Neural crest cell (in vitro differentiated cells): ENCODE measurements around the gene RGL2. TPM values are rescaled to one million over a fixed set of nuclear protein-coding genes. Genes with fewer than 3 reads are reported as not detected.

Source experiments
- DNase-seq: peaks from one replicate; pipeline ENCODE4 v3.0.0; 2021; ENCODE audit warnings: low read depth, mixed read lengths, low spot score
- H3K27ac Mint-ChIP-seq: one replicate; pipeline ENCODE4 v1.8.0; 2021; ENCODE audit warnings: mild to moderate bottlenecking, mixed read lengths; ENCODE audit not compliant: unreplicated experiment
- H3K27me3 Mint-ChIP-seq: 2 replicates; pipeline ENCODE4 v1.8.0; 2021; ENCODE audit warnings: low read depth, mild to moderate bottlenecking, mixed read lengths
- H3K36me3 Mint-ChIP-seq: 2 replicates; pipeline ENCODE4 v1.8.0; 2021; ENCODE audit warnings: low read depth, mild to moderate bottlenecking, mixed read lengths
- H3K4me1 Mint-ChIP-seq: 2 replicates; pipeline ENCODE4 v1.8.0; 2021; ENCODE audit warnings: mixed read lengths
- H3K4me3 Mint-ChIP-seq: one replicate; pipeline ENCODE4 v1.8.0; 2021; ENCODE audit warnings: mild to moderate bottlenecking, mixed read lengths
- H3K9me3 Mint-ChIP-seq: 2 replicates; pipeline ENCODE4 v1.8.0; 2021; ENCODE audit warnings: mixed read lengths
- microRNA-seq: library from miRNA; unstranded; fragments of <30 nt; microRNA quantifications from one replicate; pipeline ENCODE4, GENCODE V29; 2020
- total RNA-seq: library from RNA; stranded (reverse); gene quantifications from 2 replicates; pipeline ENCODE4 v1.2.1, GENCODE V29; 2021
- TF ChIP-seq, protein P1 (sequence below): fragments of 200-600 bp; sonication (generic); conservative IDR thresholded peaks from 2 replicates; pipeline ENCODE4 v1.5.0; 2021; ENCODE audit warnings: antibody characterized with exemption, mild to moderate bottlenecking

Gene RGL2
- total RNA-seq, 1 donor from 2014 or later, result 56.0 TPM

DNA sequence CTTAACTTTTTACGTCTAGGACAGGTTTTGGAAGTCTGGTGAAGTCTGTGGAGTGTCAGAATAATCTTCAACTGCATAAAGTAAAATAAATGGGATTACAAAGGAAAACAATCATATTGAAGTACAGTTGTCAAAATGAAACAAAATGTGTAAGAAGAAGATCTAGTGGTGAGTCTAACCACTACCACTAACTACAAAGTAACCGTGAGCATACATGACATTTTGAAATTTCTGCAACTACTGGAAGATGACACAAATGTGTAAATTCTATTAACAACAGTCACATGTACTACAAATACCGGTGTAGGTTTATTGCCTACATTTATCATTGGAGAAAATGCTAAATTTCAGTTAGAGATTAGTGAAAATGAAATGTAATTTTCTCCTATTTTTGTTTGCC is 56.8 kb downstream of the RGL2 start:
- DNase-seq, result no peak
- TF ChIP-seq, protein P1, sequence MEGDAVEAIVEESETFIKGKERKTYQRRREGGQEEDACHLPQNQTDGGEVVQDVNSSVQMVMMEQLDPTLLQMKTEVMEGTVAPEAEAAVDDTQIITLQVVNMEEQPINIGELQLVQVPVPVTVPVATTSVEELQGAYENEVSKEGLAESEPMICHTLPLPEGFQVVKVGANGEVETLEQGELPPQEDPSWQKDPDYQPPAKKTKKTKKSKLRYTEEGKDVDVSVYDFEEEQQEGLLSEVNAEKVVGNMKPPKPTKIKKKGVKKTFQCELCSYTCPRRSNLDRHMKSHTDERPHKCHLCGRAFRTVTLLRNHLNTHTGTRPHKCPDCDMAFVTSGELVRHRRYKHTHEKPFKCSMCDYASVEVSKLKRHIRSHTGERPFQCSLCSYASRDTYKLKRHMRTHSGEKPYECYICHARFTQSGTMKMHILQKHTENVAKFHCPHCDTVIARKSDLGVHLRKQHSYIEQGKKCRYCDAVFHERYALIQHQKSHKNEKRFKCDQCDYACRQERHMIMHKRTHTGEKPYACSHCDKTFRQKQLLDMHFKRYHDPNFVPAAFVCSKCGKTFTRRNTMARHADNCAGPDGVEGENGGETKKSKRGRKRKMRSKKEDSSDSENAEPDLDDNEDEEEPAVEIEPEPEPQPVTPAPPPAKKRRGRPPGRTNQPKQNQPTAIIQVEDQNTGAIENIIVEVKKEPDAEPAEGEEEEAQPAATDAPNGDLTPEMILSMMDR, result no peak
- H3K27me3 Mint-ChIP-seq, result peaks cover 54% of the 10 kb centered on the region
- H3K36me3 Mint-ChIP-seq, result no peaks in the 10 kb centered on the region
- no peaks in the 10 kb centered on the region for H3K9me3 Mint-ChIP-seq
- H3K4me1 Mint-ChIP-seq, result no peaks in the 10 kb centered on the region
- H3K27ac Mint-ChIP-seq, result no peak overlapping the region
- H3K4me3 Mint-ChIP-seq, result no peak overlapping the region

Small RNA genes within 50 kb of the gene (microRNA-seq; reads per million reads assigned to microRNA genes)
- gene MIR6834 (not detected), gene MIR6873 (not detected)

Other genes with a start within 250 kb of the RGL2 start
- gene HLA-DPA1, start 225.3 kb downstream of the RGL2 start, total RNA-seq, result 1.8 and 3.4 TPM in 2 replicates
- 18.7 and 20.4 TPM in 2 replicates for gene HLA-DPB1, start 223.0 kb downstream of the RGL2 start, total RNA-seq
- gene COL11A2, start 106.5 kb downstream of the RGL2 start, total RNA-seq, result 4.2 and 5.9 TPM in 2 replicates
- 31.8 and 33.1 TPM in 2 replicates for gene RXRB, start 98.3 kb downstream of the RGL2 start, total RNA-seq
- 95.7 and 103 TPM in 2 replicates for gene SLC39A7, start 98.1 kb downstream of the RGL2 start, total RNA-seq
- gene HSD17B8, start 94.3 kb downstream of the RGL2 start, total RNA-seq, result 3.3 and 4.4 TPM in 2 replicates
- 61.2 and 61.7 TPM in 2 replicates for gene RING1, start 90.4 kb downstream of the RGL2 start, total RNA-seq
- gene VPS52, start 27.1 kb downstream of the RGL2 start, total RNA-seq, result 53.2 and 57.3 TPM in 2 replicates
- gene RPS18, start 26.9 kb downstream of the RGL2 start, total RNA-seq, result 2,299 and 2,407 TPM in 2 replicates
- gene B3GALT4, start 21.8 kb downstream of the RGL2 start, total RNA-seq, result 2.0 and 2.8 TPM in 2 replicates
- 54.5 and 60.6 TPM in 2 replicates for gene WDR46, start 9.7 kb downstream of the RGL2 start, total RNA-seq
- 54.9 and 61.4 TPM in 2 replicates for gene PFDN6, start 9.3 kb downstream of the RGL2 start, total RNA-seq
- gene TAPBP, start 15.1 kb upstream of the RGL2 start, total RNA-seq, result 15.4 and 16.2 TPM in 2 replicates
- gene ZBTB22, start 18.8 kb upstream of the RGL2 start, total RNA-seq, result 23.0 and 23.4 TPM in 2 replicates
- 85.0 and 88.2 TPM in 2 replicates for gene DAXX, start 24.0 kb upstream of the RGL2 start, total RNA-seq
- gene KIFC1, start 92.9 kb upstream of the RGL2 start, total RNA-seq, result 123 and 124 TPM in 2 replicates
- 63.5 and 70.5 TPM in 2 replicates for gene PHF1, start 112.1 kb upstream of the RGL2 start, total RNA-seq
- 319 and 326 TPM in 2 replicates for gene CUTA, start 119.2 kb upstream of the RGL2 start, total RNA-seq
- 72.4 and 73.5 TPM in 2 replicates for gene SYNGAP1, start 121.1 kb upstream of the RGL2 start, total RNA-seq
- gene ZBTB9, start 155.6 kb upstream of the RGL2 start, total RNA-seq, result 18.4 and 21.1 TPM in 2 replicates